CD4-positive, alpha-beta T cell (primary cell): ENCODE measurements around the gene AGBL4. TPM values are rescaled to one million over a fixed set of nuclear protein-coding genes. Genes with fewer than 3 reads are reported as not detected.

ENCODE experiments used
- ATAC-seq: fragments of 200-7000 bp; cut with Tn5 transposase; one replicate; pipeline ENCODE4 v1.10.0; 2022; ENCODE audit warnings: mild to moderate bottlenecking; ENCODE audit not compliant: poor library complexity
- CTCF ChIA-PET: fragments of 350-600 bp; sonication (Branson Sonifier 250); formaldehyde crosslinking; loops from one replicate; lab custom pipeline; 2021; ENCODE audit warnings: antibody characterized with exemption, inconsistent platforms; lab: Charles Lee
- POLR2A ChIA-PET: fragments of 350-600 bp; sonication (Branson Sonifier 250); formaldehyde crosslinking; loops from one replicate; lab custom pipeline; 2021; ENCODE audit warnings: antibody characterized with exemption, inconsistent platforms; lab: Charles Lee
- DNase-seq, 14 experiments: peaks; one replicate each; pipeline ENCODE4 v3.0.0-alpha.2; 2013 to 2020; ENCODE audit warnings: mixed read lengths in 2 of 14
- H3K27ac ChIP-seq, 2 donors: one replicate each; pipeline versions ENCODE4 v1.5.1 to v1.7.0; 2013; ENCODE audit warnings: low read length in 2 of 2, low read depth in 1 of 2, mild to moderate bottlenecking in 1 of 2
- H3K27me3 ChIP-seq, 2 experiments: 1 replicate in 1 of 2; 2 replicates in 1 of 2; pipeline versions ENCODE4 v1.6.1 to v1.7.0; 2013; ENCODE audit warnings: low read length in 2 of 2, control low read depth in 1 of 2, mild to moderate bottlenecking in 1 of 2, moderate library complexity in 1 of 2; ENCODE audit not compliant: insufficient read depth in 2 of 2, control insufficient read depth in 1 of 2
- H3K36me3 ChIP-seq: one replicate; pipeline ENCODE4 v1.6.1; 2013; ENCODE audit warnings: low read length, control low read depth; ENCODE audit not compliant: insufficient read depth
- H3K4me1 ChIP-seq: one replicate; pipeline ENCODE4 v1.6.1; 2013; ENCODE audit warnings: low read length, control low read depth; ENCODE audit not compliant: insufficient read depth
- H3K4me3 ChIP-seq: one replicate; pipeline ENCODE4 v1.5.1; 2013; ENCODE audit warnings: mild to moderate bottlenecking, low read length, moderate library complexity
- H3K9me3 ChIP-seq, 2 experiments: 1 replicate in 1 of 2; 2 replicates in 1 of 2; pipeline versions ENCODE4 v1.6.1 to v1.7.0; 2013; ENCODE audit warnings: low read length in 2 of 2, mild to moderate bottlenecking in 2 of 2, control low read depth in 1 of 2, moderate library complexity in 1 of 2; ENCODE audit not compliant: control insufficient read depth in 1 of 2, insufficient read depth in 1 of 2
- H3K27ac Mint-ChIP-seq: one replicate; pipeline ENCODE4 v1.8.0; 2020; ENCODE audit warnings: mixed read lengths
- H3K27me3 Mint-ChIP-seq: one replicate; pipeline ENCODE4 v1.8.0; 2021; ENCODE audit warnings: mixed read lengths
- H3K36me3 Mint-ChIP-seq: one replicate; pipeline ENCODE4 v1.8.0; 2021; ENCODE audit warnings: low read depth, mixed read lengths
- H3K4me1 Mint-ChIP-seq: one replicate; pipeline ENCODE4 v1.8.0; 2021; ENCODE audit warnings: low read depth, mixed read lengths
- H3K4me3 Mint-ChIP-seq: one replicate; pipeline ENCODE4 v1.8.0; 2020; ENCODE audit warnings: mild to moderate bottlenecking, mixed read lengths
- H3K9me3 Mint-ChIP-seq: one replicate; pipeline ENCODE4 v1.8.0; 2020; ENCODE audit warnings: mixed read lengths
- CTCF ChIP-seq: fragments of 200-600 bp; IDR thresholded peaks from one replicate; pipeline ENCODE4 v1.8.0; 2022; ENCODE audit warnings: antibody characterized with exemption, mild to moderate bottlenecking
- intact Hi-C, 2 experiments: fragments of 100-400 bp; cut with DNase I in 1 of 2; cut with micrococcal nuclease in 1 of 2; formaldehyde crosslinking; loops; one replicate each; pipeline versions ENCODE4 v1.15.1 to v1.9.0; 2023 to 2025; cut with DNase I, micrococcal nuclease
- total RNA-seq, 174 experiments: library from RNA in 2 of 174; stranded (reverse) in 2 of 174; gene quantifications; one replicate each; pipeline ENCODE4 v1.2.3 and lab custom pipeline; 2021 to 2026

AGBL4 gene
- total RNA-seq, 2 experiments from 2014 or later, result 0.11 TPM; not detected in 1

GRCh38 chr1:48493041-48493440, 1530.7 kb downstream of the AGBL4 start:
- Mint-ChIP-seq H3K4me1 (peaks cover 1% of the 10 kb centered on the region), H3K27ac (no peak overlapping the region), H3K27me3 (peaks cover 4% of the 10 kb centered on the region), H3K36me3 (no peaks in the 10 kb centered on the region), H3K4me3 (no peak overlapping the region), H3K9me3 (no peaks in the 10 kb centered on the region)
- DNase-seq (no peak), ATAC-seq (no peak)
- intact Hi-C loops, result no loop called here
- H3K9me3 ChIP-seq, result no peaks in the 10 kb centered on the region
- no peak overlapping the region for H3K4me3 ChIP-seq
- no peak overlapping the region for H3K27ac ChIP-seq
- CTCF ChIA-PET, result no interaction called here
- H3K36me3 ChIP-seq, result no peaks in the 10 kb centered on the region
- no peak for TF ChIP-seq CTCF
- POLR2A ChIA-PET, result no interaction called here
- no peaks in the 10 kb centered on the region for H3K27me3 ChIP-seq
- no peaks in the 10 kb centered on the region for H3K4me1 ChIP-seq

GRCh38 chr1:48492392-48492791, 1531.4 kb downstream of the AGBL4 start:
- TF ChIP-seq CTCF, result no peak

GRCh38 chr1:48488721-48489120, 1535.0 kb downstream of the AGBL4 start:
- peaks cover 4% of the 10 kb centered on the region for H3K27me3 Mint-ChIP-seq
- no peak for ATAC-seq
- H3K4me1 Mint-ChIP-seq, result no peaks in the 10 kb centered on the region
- POLR2A ChIA-PET, result no interaction called here
- DNase-seq, result no peak
- no peak overlapping the region for H3K27ac Mint-ChIP-seq
- intact Hi-C loops, result no loop called here
- Histone ChIP-seq H3K36me3 (no peaks in the 10 kb centered on the region), H3K27me3 (no peaks in the 10 kb centered on the region), H3K9me3 (no peaks in the 10 kb centered on the region), H3K4me3 (no peak overlapping the region), H3K4me1 (no peaks in the 10 kb centered on the region), H3K27ac (no peak overlapping the region)
- H3K9me3 Mint-ChIP-seq, result no peaks in the 10 kb centered on the region
- CTCF ChIA-PET, result no interaction called here
- no peaks in the 10 kb centered on the region for H3K36me3 Mint-ChIP-seq
- no peak for TF ChIP-seq CTCF
- H3K4me3 Mint-ChIP-seq, result no peak overlapping the region

More at GRCh38 chr1:48492392-48492791, 1531.4 kb downstream of the AGBL4 start:
- no peaks in the 10 kb centered on the region for H3K36me3 ChIP-seq
- no peak for ATAC-seq
- CTCF ChIA-PET, result no interaction called here
- no peak overlapping the region for H3K4me3 ChIP-seq
- Mint-ChIP-seq H3K36me3 (no peaks in the 10 kb centered on the region), H3K27ac (no peak overlapping the region), H3K9me3 (no peaks in the 10 kb centered on the region), H3K27me3 (peaks cover 4% of the 10 kb centered on the region), H3K4me3 (no peak overlapping the region), H3K4me1 (no peaks in the 10 kb centered on the region)
- no peaks in the 10 kb centered on the region for H3K9me3 ChIP-seq
- intact Hi-C loops, result no loop called here
- DNase-seq, result no peak
- H3K27me3 ChIP-seq, result no peaks in the 10 kb centered on the region
- no peak overlapping the region for H3K27ac ChIP-seq
- no peaks in the 10 kb centered on the region for H3K4me1 ChIP-seq
- POLR2A ChIA-PET, result no interaction called here

Other genes starting within 250 kb of the AGBL4 start
- gene ELAVL4, start 85.0 kb upstream of the AGBL4 start, total RNA-seq, result not detected